ENCODE measurements around the gene PROS1.

PROS1 gene

DNA sequence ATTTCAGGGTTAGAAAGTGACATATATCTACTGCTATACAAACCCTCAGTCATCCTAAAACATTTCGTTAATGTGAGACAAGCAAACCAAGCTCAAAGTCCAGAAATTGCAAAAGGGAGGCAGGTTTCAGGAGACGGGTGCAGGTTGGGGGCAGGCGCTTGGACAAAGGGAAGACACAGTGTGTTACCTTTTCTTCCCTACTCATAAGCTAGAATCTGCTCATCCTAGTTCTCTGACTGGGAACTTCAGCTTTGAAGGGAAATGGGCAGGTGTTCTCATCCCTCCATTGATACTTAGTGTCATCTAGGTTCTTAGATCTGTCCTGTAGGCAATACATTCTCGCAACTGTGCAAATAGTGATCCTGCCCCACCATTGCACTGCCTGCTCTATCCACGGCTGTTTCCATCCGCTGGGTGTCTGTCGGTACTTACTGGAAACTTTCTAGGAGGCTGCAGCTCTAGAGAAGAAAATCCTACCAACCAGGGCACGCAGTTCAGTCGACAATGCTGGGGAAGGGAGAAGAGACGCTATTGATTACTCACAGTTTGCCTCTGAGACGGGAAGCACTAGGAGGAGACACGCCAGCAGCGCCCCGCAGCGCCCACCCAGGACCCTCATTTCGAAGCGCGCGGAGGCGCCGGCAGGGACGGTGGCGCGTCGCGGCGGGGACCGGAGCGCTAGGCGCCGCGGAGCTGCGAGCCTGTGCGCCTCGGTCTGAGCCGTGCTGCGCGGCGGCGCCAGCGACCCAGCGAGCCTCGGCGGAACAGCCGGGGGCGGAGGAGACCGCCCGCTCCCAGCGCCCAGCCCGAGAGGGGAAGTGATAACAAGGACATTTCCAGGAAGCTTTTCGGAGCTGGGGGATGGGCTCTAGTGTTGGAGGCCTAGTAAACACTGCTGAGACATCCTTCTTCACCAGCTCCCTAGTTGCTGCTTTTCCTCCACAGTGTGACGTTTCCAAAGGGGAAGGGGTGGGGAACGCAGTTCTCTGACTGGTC is at the start of gene PROS1:
TSS of gene PROS1 (minus strand) at position 766 of the 996 bp plus-strand sequence. CDS start at position 619, 147 bp downstream.
- peak within 1 kb of the TSS; percentile 54 for H3K4me3 ChIP-seq (ENCODE audit: low read length)
- H3K27me3 ChIP-seq (ENCODE audit: control insufficient read depth, insufficient read depth, low read length): no peaks in the 10 kb centered on the region
- H3K9ac ChIP-seq (ENCODE audit: low read length): peak within 1 kb of the TSS; percentile 16
- peak within 1 kb of the TSS; percentile 84 for H3K27ac ChIP-seq (ENCODE audit: low read depth, low read length)
- no peaks in the 10 kb centered on the region for H3K36me3 ChIP-seq (ENCODE audit: control insufficient read depth, insufficient read depth, low read length)
- H3K4me1 ChIP-seq (ENCODE audit: control insufficient read depth, insufficient read depth, low read length): no peaks in the 10 kb centered on the region

DNA sequence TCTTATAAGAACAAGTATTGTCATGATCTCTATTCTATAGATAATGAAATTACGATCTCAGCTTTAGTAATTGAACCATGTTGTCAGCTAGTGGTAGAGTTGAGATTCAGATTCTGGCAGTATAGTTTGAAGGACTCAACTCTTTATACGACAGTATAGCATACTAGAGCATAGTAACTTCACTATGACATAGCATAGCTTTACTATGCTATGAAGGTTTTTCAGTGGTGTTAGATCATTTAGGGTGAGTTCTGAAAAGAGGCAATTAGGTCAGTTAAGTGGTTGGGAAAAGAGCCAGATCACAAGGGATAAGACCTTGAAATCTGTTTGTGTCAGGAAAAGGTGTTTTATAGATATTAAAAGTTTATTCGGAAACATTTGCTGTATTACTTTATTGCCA is 46.6 kb upstream of the PROS1 start:
- Histone ChIP-seq H3K4me1 (ENCODE audit: control insufficient read depth, insufficient read depth, low read length) (no peaks in the 10 kb centered on the region), H3K27ac (ENCODE audit: low read depth, low read length) (no peak overlapping the region), H3K36me3 (ENCODE audit: control insufficient read depth, insufficient read depth, low read length) (no peaks in the 10 kb centered on the region), H3K9ac (ENCODE audit: low read length) (no peak overlapping the region), H3K27me3 (ENCODE audit: control insufficient read depth, insufficient read depth, low read length) (no peaks in the 10 kb centered on the region), H3K4me3 (ENCODE audit: low read length) (no peak overlapping the region)

DNA sequence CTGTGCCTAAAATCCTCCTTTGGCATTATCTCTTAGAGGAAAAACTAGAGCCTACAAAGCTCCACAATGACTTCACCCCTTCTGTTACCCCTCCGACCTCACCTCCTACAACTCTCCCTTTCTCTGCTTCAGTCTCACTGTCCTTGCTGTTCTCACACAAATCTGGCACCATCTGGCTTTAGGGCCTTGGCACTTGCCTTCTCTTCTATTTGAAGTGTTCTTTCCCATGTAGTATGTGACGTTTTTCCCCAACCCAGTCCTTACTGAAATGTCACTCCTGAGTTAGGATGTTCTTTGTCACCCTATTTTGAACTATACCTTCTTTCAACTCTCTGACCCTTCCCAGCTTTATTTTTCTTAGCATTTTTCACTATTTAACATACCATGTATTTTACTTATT is 46.0 kb upstream of the PROS1 start:
- Histone ChIP-seq H3K4me3 (ENCODE audit: low read length) (no peak overlapping the region), H3K27ac (ENCODE audit: low read depth, low read length) (no peak overlapping the region), H3K27me3 (ENCODE audit: control insufficient read depth, insufficient read depth, low read length) (no peaks in the 10 kb centered on the region), H3K9ac (ENCODE audit: low read length) (no peak overlapping the region), H3K36me3 (ENCODE audit: control insufficient read depth, insufficient read depth, low read length) (no peaks in the 10 kb centered on the region), H3K4me1 (ENCODE audit: control insufficient read depth, insufficient read depth, low read length) (no peaks in the 10 kb centered on the region)

DNA sequence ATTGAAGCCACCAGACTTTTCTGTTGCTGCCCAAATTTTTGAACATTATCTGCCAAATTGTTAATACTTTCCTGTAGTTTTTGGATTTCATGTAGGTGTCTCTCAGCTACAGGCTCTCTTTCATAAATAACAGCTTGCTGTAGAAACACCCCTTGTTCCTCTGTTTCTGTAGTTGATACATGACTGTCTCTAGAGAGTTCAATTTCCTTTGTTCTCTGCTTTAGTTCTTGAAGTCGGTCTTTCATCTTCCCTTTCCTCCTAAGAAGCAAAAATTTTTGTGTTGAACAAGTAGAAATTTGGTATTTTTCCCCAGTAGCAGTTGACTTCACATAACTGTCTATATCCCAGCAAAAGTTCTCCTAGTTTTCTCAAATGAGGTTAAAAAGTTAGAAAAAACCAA is 41.3 kb upstream of the PROS1 start:
- no peak overlapping the region for H3K9ac ChIP-seq (ENCODE audit: low read length)
- H3K27ac ChIP-seq (ENCODE audit: low read depth, low read length): no peak overlapping the region
- H3K4me1 ChIP-seq (ENCODE audit: control insufficient read depth, insufficient read depth, low read length): no peaks in the 10 kb centered on the region
- H3K27me3 ChIP-seq (ENCODE audit: control insufficient read depth, insufficient read depth, low read length): no peaks in the 10 kb centered on the region
- H3K4me3 ChIP-seq (ENCODE audit: low read length): no peak overlapping the region
- no peaks in the 10 kb centered on the region for H3K36me3 ChIP-seq (ENCODE audit: control insufficient read depth, insufficient read depth, low read length)

DNA sequence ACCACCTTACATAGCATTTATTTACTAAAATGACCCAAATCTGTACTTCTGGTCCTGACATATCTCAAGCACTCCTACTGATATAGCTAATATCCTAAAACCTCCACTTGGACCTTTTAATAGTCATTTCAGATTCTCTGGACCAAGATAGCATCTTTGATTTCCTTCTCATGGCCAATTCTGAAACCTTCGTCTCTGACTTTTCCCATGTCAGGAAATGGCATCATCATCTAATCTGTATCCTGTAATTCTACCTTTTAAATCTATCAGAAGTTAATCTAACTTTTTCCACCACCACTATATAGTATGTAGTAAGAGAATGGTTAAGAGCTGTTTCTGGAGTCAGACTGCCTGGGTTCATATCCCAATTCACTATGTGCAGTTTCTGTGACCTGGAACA is 38.5 kb upstream of the PROS1 start:
- H3K9ac ChIP-seq (ENCODE audit: low read length): no peak overlapping the region
- H3K4me3 ChIP-seq (ENCODE audit: low read length): no peak overlapping the region
- H3K27me3 ChIP-seq (ENCODE audit: control insufficient read depth, insufficient read depth, low read length): no peaks in the 10 kb centered on the region
- no peaks in the 10 kb centered on the region for H3K4me1 ChIP-seq (ENCODE audit: control insufficient read depth, insufficient read depth, low read length)
- no peak overlapping the region for H3K27ac ChIP-seq (ENCODE audit: low read depth, low read length)
- H3K36me3 ChIP-seq (ENCODE audit: control insufficient read depth, insufficient read depth, low read length): no peaks in the 10 kb centered on the region

DNA sequence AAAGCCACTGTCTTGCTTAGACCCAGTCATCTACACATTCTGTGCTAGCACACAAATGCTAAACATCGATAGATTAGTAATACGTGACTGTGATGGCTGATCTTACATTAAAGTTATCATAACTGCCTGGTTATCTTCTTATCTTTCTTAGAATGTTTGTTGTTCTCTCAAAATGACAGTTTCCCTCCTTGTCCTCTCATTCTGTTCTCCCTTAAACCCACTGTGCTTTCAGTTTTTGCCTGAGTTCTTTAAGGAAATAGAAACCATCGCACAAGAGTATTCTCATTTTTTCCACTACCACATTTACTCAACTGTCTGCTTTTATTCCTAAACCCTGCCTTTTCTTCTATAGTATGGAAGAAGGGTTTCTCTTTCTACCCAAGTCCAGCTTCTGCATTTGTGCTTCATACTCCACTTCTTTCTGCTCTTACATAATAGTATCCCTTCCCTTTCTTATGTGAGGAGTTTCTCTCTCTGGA is 37.6 kb upstream of the PROS1 start:
- H3K4me3 ChIP-seq (ENCODE audit: low read length): no peak overlapping the region
- no peaks in the 10 kb centered on the region for H3K4me1 ChIP-seq (ENCODE audit: control insufficient read depth, insufficient read depth, low read length)
- no peak overlapping the region for H3K9ac ChIP-seq (ENCODE audit: low read length)
- no peak overlapping the region for H3K27ac ChIP-seq (ENCODE audit: low read depth, low read length)
- no peaks in the 10 kb centered on the region for H3K36me3 ChIP-seq (ENCODE audit: control insufficient read depth, insufficient read depth, low read length)
- H3K27me3 ChIP-seq (ENCODE audit: control insufficient read depth, insufficient read depth, low read length): no peaks in the 10 kb centered on the region

DNA sequence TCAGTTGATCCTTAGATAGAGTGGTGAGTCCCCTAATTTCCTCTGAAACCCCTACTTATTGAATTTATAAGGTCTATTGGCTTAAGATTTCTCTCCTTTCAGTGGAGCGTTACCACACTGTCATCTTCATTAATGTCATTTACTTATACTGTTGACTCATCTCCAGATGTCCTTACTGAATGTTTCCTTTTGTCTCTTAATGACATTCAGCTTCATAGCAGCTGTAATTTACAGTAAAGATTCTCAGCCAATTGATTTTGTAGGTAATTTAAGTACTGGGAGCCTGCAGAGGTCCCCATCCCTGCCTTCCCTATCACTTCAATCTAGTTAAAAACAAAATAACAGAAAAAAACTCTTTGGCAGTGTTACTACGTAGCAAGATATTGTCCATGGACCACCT is 35.9 kb upstream of the PROS1 start:
- Histone ChIP-seq H3K4me1 (ENCODE audit: control insufficient read depth, insufficient read depth, low read length) (no peaks in the 10 kb centered on the region), H3K4me3 (ENCODE audit: low read length) (no peak overlapping the region), H3K27me3 (ENCODE audit: control insufficient read depth, insufficient read depth, low read length) (no peaks in the 10 kb centered on the region), H3K9ac (ENCODE audit: low read length) (no peak overlapping the region), H3K36me3 (ENCODE audit: control insufficient read depth, insufficient read depth, low read length) (no peaks in the 10 kb centered on the region), H3K27ac (ENCODE audit: low read depth, low read length) (no peak overlapping the region)

DNA sequence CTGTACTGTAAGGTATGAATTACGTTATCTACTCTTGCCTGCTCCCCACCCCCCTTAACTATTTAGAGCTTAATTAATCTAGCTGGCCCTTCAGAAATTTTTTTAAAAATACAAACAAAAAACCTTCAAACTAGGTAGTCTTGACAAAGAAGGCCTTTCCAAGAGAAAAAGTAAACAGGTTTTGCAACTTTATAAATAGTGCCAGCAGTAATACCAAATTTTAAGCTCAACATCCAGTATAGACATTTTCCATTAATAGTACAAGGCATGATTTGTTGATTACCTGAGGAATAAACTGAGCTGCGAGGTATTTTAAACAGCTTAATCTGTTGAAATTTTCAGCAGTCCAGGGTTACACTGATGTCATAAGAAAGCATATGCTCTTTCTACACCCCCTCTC is 34.6 kb upstream of the PROS1 start:
- H3K9ac ChIP-seq (ENCODE audit: low read length): no peak overlapping the region
- H3K4me1 ChIP-seq (ENCODE audit: control insufficient read depth, insufficient read depth, low read length): no peaks in the 10 kb centered on the region
- H3K4me3 ChIP-seq (ENCODE audit: low read length): no peak overlapping the region
- no peaks in the 10 kb centered on the region for H3K36me3 ChIP-seq (ENCODE audit: control insufficient read depth, insufficient read depth, low read length)
- H3K27me3 ChIP-seq (ENCODE audit: control insufficient read depth, insufficient read depth, low read length): no peaks in the 10 kb centered on the region
- H3K27ac ChIP-seq (ENCODE audit: low read depth, low read length): no peak overlapping the region

DNA sequence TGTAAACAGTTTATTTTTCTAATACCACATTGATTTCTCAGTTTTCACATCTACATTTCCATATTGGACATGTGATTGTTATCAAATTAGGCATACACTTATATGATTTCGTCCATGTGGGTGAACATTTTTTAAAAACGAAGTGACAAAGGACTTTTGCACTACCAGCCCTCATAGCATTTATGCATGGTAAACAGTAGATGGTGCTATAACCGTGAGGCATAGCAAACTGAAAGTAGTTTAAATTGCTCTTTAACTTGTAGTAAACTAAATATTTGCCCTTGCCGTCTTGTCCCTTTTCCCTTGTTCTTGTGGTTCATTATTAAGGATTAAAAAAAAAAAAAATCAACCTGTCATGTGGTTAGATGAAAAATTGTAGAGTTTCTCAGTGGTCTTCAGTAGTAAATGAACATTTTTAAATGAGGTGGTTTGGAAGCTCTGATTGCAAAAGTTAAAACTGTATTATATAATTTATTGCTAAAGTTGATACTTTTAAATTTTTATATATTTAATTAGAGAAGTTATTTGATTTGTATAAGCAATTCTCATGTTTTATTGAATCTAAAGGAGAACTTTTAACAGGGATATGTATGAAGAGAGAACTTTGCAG is 30.7 kb upstream of the PROS1 start:
- Histone ChIP-seq H3K27ac (ENCODE audit: low read depth, low read length) (no peak overlapping the region), H3K4me3 (ENCODE audit: low read length) (peak overlapping the region; percentile 46), H3K27me3 (ENCODE audit: control insufficient read depth, insufficient read depth, low read length) (no peaks in the 10 kb centered on the region), H3K9ac (ENCODE audit: low read length) (no peak overlapping the region), H3K4me1 (ENCODE audit: control insufficient read depth, insufficient read depth, low read length) (no peaks in the 10 kb centered on the region), H3K36me3 (ENCODE audit: control insufficient read depth, insufficient read depth, low read length) (no peaks in the 10 kb centered on the region)

DNA sequence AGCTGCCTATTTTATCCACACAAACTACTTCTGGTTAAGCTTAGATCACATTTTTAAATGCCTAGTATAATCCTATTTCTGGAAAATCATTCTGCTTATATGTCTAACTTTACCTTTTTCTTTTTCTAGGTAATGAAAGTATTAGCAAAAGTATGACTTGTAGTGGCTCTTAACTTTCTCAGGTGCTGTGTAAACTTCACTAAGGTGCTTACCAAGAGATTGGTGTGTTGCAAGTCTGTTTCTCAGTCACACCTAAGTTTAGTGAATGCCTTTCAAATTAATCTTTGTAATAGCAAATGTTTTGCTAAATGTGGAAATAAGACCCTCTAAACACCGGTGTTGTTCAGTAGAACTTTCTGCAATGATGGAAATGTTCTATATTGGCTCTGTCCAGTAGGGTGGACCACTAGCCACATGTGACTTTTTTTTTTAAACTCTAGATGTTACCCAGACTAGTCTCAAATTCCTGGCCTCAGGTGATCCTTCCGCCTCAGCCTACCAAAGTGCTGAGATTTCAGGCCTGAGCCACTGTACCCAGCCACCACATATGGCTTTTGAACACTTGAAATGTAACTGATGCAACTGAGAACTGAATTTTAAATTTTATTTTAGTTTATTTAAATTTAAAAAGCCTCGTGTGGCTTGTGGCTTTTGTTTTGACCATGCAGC is 28.3 kb upstream of the PROS1 start:
- Histone ChIP-seq H3K4me1 (ENCODE audit: control insufficient read depth, insufficient read depth, low read length) (no peaks in the 10 kb centered on the region), H3K27ac (ENCODE audit: low read depth, low read length) (no peak overlapping the region), H3K27me3 (ENCODE audit: control insufficient read depth, insufficient read depth, low read length) (no peaks in the 10 kb centered on the region), H3K9ac (ENCODE audit: low read length) (no peak overlapping the region), H3K36me3 (ENCODE audit: control insufficient read depth, insufficient read depth, low read length) (no peaks in the 10 kb centered on the region), H3K4me3 (ENCODE audit: low read length) (no peak overlapping the region)

DNA sequence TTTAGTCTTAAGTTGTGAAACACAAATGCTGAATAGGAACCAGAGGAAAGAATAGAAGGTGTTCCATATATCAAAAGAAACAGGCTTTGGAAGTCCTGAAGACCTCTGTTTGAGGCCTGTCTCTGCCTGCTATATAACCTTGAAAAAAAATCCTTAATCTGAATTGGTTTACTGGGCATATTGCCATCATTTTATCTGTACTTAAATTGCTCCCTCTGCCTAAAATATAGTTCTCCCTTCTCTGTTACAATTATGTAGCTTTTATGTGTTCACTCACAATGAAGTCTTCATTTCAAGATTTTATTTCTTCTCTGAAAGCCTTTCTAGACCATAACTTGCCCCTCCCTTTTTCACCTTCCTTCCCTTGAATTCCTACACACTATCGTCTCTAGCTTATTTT is 27.5 kb upstream of the PROS1 start:
- H3K27me3 ChIP-seq (ENCODE audit: control insufficient read depth, insufficient read depth, low read length): no peaks in the 10 kb centered on the region
- no peak overlapping the region for H3K4me3 ChIP-seq (ENCODE audit: low read length)
- H3K4me1 ChIP-seq (ENCODE audit: control insufficient read depth, insufficient read depth, low read length): no peaks in the 10 kb centered on the region
- H3K9ac ChIP-seq (ENCODE audit: low read length): no peak overlapping the region
- no peak overlapping the region for H3K27ac ChIP-seq (ENCODE audit: low read depth, low read length)
- H3K36me3 ChIP-seq (ENCODE audit: control insufficient read depth, insufficient read depth, low read length): no peaks in the 10 kb centered on the region

DNA sequence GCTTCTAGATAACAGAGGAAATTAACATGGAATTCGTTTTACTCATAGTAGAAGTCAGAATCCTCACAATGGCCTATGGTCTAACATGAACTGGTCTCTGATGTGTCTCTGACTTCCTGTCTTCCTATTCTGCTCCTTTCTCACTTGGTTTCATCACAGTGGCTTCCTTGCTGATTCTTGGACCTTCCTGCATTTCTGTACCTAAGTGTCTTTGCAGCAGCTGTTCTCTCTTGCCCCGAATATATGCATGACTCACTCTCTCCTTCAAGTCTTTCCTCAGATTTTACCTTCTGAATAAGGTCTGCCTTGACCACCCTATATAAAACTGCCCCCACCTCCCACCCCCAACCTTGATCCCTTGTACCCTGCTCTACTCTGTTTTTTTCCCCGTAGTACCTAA is 20.4 kb upstream of the PROS1 start:
- H3K27me3 ChIP-seq (ENCODE audit: control insufficient read depth, insufficient read depth, low read length): no peaks in the 10 kb centered on the region
- H3K4me3 ChIP-seq (ENCODE audit: low read length): no peak overlapping the region
- H3K9ac ChIP-seq (ENCODE audit: low read length): no peak overlapping the region
- no peak overlapping the region for H3K27ac ChIP-seq (ENCODE audit: low read depth, low read length)
- no peaks in the 10 kb centered on the region for H3K36me3 ChIP-seq (ENCODE audit: control insufficient read depth, insufficient read depth, low read length)
- no peaks in the 10 kb centered on the region for H3K4me1 ChIP-seq (ENCODE audit: control insufficient read depth, insufficient read depth, low read length)
